Activated effector memory CD4-positive, alpha-beta T cell treated with Interleukin-2 at 50 U/mL for 16 hours (primary cell): ENCODE data around the gene CALR.

Experiments
- DNase-seq: peaks from one replicate; pipeline ENCODE4 v3.0.0-alpha.2; 2020

The CALR gene

GRCh38 chr19:12984143-12984627 lies 45.8 kb downstream of the CALR start:
- DNase-seq: no peak

GRCh38 chr19:12984683-12985048 lies 46.3 kb downstream of the CALR start:
- no peak for DNase-seq

GRCh38 chr19:12985049-12985776 lies 46.8 kb downstream of the CALR start:
- DNase-seq: no peak

GRCh38 chr19:12986726-12987125 lies 48.3 kb downstream of the CALR start:
- DNase-seq: no peak

GRCh38 chr19:12987190-12987589 lies 48.8 kb downstream of the CALR start:
- DNase-seq: no peak

GRCh38 chr19:12987781-12988180 lies 49.4 kb downstream of the CALR start:
- DNase-seq: no peak

GRCh38 chr19:12990431-12990830 lies 52.0 kb downstream of the CALR start:
- no peak for DNase-seq

- DNase-seq: no peak
These were observed 52.4 kb downstream of the CALR start for GRCh38 chr19:12990853-12991252.

- DNase-seq: no peak
These were observed 52.9 kb downstream of the CALR start for GRCh38 chr19:12991296-12991695.

- no peak for DNase-seq
These were observed 54.3 kb downstream of the CALR start for GRCh38 chr19:12992729-12993128.

GRCh38 chr19:12993562-12993961 lies 55.2 kb downstream of the CALR start:
- no peak for DNase-seq
